Measurements from ENCODE around the gene BEGAIN.

The BEGAIN gene

GRCh38 chr14:100587086-100587762 lies at the start of gene BEGAIN:
BEGAIN (minus strand) TSS chr14:100587417; CDS start chr14:100587290, 127 bp downstream.
- peak; percentile 12 to 16 for DNase-seq

- no peak for DNase-seq
These were observed 49.3 kb upstream of the BEGAIN start for GRCh38 chr14:100636559-100636958.

- no peak for DNase-seq
These were observed 46.8 kb upstream of the BEGAIN start for GRCh38 chr14:100634026-100634425.

GRCh38 chr14:100633406-100633805 lies 46.2 kb upstream of the BEGAIN start:
- DNase-seq = no peak

- no peak for DNase-seq
These were observed 42.5 kb upstream of the BEGAIN start for GRCh38 chr14:100629696-100630095.

- DNase-seq = no peak
These were observed 41.9 kb upstream of the BEGAIN start for GRCh38 chr14:100629098-100629497.

- DNase-seq = no peak
These were observed 41.0 kb upstream of the BEGAIN start for GRCh38 chr14:100628225-100628624.

- no peak for DNase-seq
These were observed 39.4 kb upstream of the BEGAIN start for GRCh38 chr14:100626614-100627013.

- DNase-seq = no peak
These were observed 36.7 kb upstream of the BEGAIN start for GRCh38 chr14:100623961-100624360.

GRCh38 chr14:100623557-100623956 lies 36.3 kb upstream of the BEGAIN start:
- DNase-seq = no peak

- DNase-seq = no peak
These were observed 35.7 kb upstream of the BEGAIN start for GRCh38 chr14:100622708-100623485.

- DNase-seq = no peak
These were observed 35.0 kb upstream of the BEGAIN start for GRCh38 chr14:100622224-100622623.

GRCh38 chr14:100621806-100622205 lies 34.6 kb upstream of the BEGAIN start:
- no peak for DNase-seq

- DNase-seq = no peak
These were observed 33.3 kb upstream of the BEGAIN start for GRCh38 chr14:100620255-100621100.

GRCh38 chr14:100619396-100620254 lies 32.4 kb upstream of the BEGAIN start:
- DNase-seq = no peak

- DNase-seq = no peak
These were observed 31.6 kb upstream of the BEGAIN start for GRCh38 chr14:100618763-100619320.

GRCh38 chr14:100618318-100618693 lies 31.1 kb upstream of the BEGAIN start:
- DNase-seq = no peak

GRCh38 chr14:100617410-100618317 lies 30.4 kb upstream of the BEGAIN start:
- no peak for DNase-seq

GRCh38 chr14:100616854-100617409 lies 29.7 kb upstream of the BEGAIN start:
- DNase-seq = no peak

Measured in stimulated activated CD4-positive, alpha-beta T cell treated with anti-CD3 and anti-CD28 coated beads, Interleukin-2, amount 100 ng/mL, for 48 hours (primary cell).